GM12878 (cell line): Measurements from ENCODE around the gene CDR2. TPM values are rescaled to one million over a fixed set of nuclear protein-coding genes. Genes with fewer than 3 reads are reported as not detected.

Experiments used
- ATAC-seq: fragments of 200-7000 bp; cut with Tn5 transposase; 3 replicates; pipeline ENCODE4 v1.9.1; 2020; ENCODE audit warnings: mild to moderate bottlenecking, moderate library complexity
- BruUV-seq: library from RNA; stranded (reverse); fragments of 400-500 nt; replicated peaks from 2 replicates; lab custom pipeline; 2021; lab: Mats Ljungman, UMichigan
- CTCF ChIA-PET: fragments of 300-600 bp; sonication (Branson Sonifier 250); formaldehyde crosslinking; extraction: SDS; loops from one replicate; lab custom pipeline; 2021; ENCODE audit warnings: inconsistent platforms; lab: Yijun Ruan, JAX
- POLR2A ChIA-PET: fragments of 350-600 bp; formaldehyde crosslinking; extraction: SDS; loops from one replicate; lab custom pipeline; 2021; ENCODE audit warnings: inconsistent platforms; lab: Charles Lee
- RAD21 ChIA-PET: fragments of 300-600 bp; sonication (Branson Sonifier 250); formaldehyde crosslinking; loops from one replicate; lab custom pipeline; 2023; ENCODE audit warnings: antibody characterized with exemption; ENCODE audit not compliant: unreplicated experiment; lab: Charles Lee
- SMC1A ChIA-PET: fragments of 300-600 bp; sonication (Branson Sonifier 250); formaldehyde crosslinking; loops from one replicate; lab custom pipeline; 2023; ENCODE audit not compliant: unreplicated experiment, uncharacterized antibody; lab: Charles Lee
- DNase-seq: peaks from one replicate; pipeline ENCODE4 v3.0.0-alpha.2; 2011; ENCODE audit warnings: low read depth, low spot score
- FAIRE-seq: peaks from 3 replicates; lab custom pipeline; 2011; peaks lifted over from hg19 to GRCh38; lab: Jason Lieb, UNC
- H2AFZ ChIP-seq: 2 replicates; pipeline ENCODE4 v1.6.0; 2011; ENCODE audit warnings: low read depth, low read length, control low read depth; ENCODE audit not compliant: control insufficient read depth
- H3K27ac ChIP-seq: 2 replicates; pipeline ENCODE4 v1.5.1; 2011; ENCODE audit warnings: control low read depth; ENCODE audit not compliant: control insufficient read depth, insufficient read depth
- H3K27me3 ChIP-seq, 2 experiments: replicated peaks in 1 of 2; 2 replicates each; pipeline versions ENCODE4 v1.6.0 to v1.6.1; 2011; ENCODE audit warnings: low read length in 1 of 2; ENCODE audit not compliant: control insufficient read depth in 2 of 2, insufficient read depth in 2 of 2
- H3K36me3 ChIP-seq, 2 experiments: 2 replicates each; pipeline ENCODE4 v1.5.1; 2011; ENCODE audit warnings: low read length in 1 of 2; ENCODE audit not compliant: control insufficient read depth in 2 of 2, insufficient read depth in 2 of 2
- H3K4me1 ChIP-seq: 2 replicates; pipeline ENCODE4 v1.6.1; 2011; ENCODE audit warnings: mild to moderate bottlenecking, low read length, moderate library complexity, mixed read lengths; ENCODE audit not compliant: control insufficient read depth, insufficient read depth
- H3K4me2 ChIP-seq: 2 replicates; pipeline ENCODE4 v1.6.0; 2011; ENCODE audit warnings: control low read depth; ENCODE audit not compliant: control insufficient read depth, insufficient read depth
- H3K4me3 ChIP-seq: fragments of 200-600 bp; sonication (generic); 2 replicates; pipeline ENCODE4 v1.5.1; 2016
- H3K79me2 ChIP-seq: 2 replicates; pipeline ENCODE4 v1.6.0; 2011; ENCODE audit warnings: low read length; ENCODE audit not compliant: control insufficient read depth, insufficient read depth
- H3K9ac ChIP-seq: 2 replicates; pipeline ENCODE4 v1.8.0; 2011; ENCODE audit warnings: low read length, control low read depth, mixed read lengths; ENCODE audit not compliant: control insufficient read depth, insufficient read depth
- H3K9me3 ChIP-seq: replicated peaks from 3 replicates; pipeline ENCODE4 v1.5.1; 2011; ENCODE audit warnings: mild to moderate bottlenecking, low read length; ENCODE audit not compliant: control insufficient read depth, insufficient read depth
- H4K20me1 ChIP-seq: 2 replicates; pipeline ENCODE4 v1.6.0; 2011; ENCODE audit not compliant: control insufficient read depth, insufficient read depth
- GABPA ChIP-seq: IDR thresholded peaks from 2 replicates; pipeline ENCODE4 v1.6.1; 2014; ENCODE audit warnings: antibody characterized with exemption, low read depth, mild to moderate bottlenecking, inconsistent platforms
- HDGF ChIP-seq: fragments of 450-650 bp; IDR thresholded peaks from 2 replicates; pipeline ENCODE4 v1.6.1; 2016; ENCODE audit warnings: antibody characterized with exemption
- IRF4 ChIP-seq: IDR thresholded peaks from 2 replicates; pipeline ENCODE4 v1.6.1; 2011; ENCODE audit warnings: low read depth, low read length
- MTA3 ChIP-seq: IDR thresholded peaks from 2 replicates; pipeline ENCODE4 v1.6.1; 2012; ENCODE audit warnings: low read length, inconsistent platforms, borderline replicate concordance
- NFYA ChIP-seq: IDR thresholded peaks from 2 replicates; pipeline ENCODE4 v1.6.1; 2011; ENCODE audit warnings: low read depth, mild to moderate bottlenecking, low read length, improper control_type of control experiment, borderline replicate concordance
- NR2C1 ChIP-seq: fragments of 450-650 bp; IDR thresholded peaks from 2 replicates; pipeline ENCODE4 v1.6.1; 2017; ENCODE audit warnings: antibody characterized with exemption, mild to moderate bottlenecking, moderate library complexity
- SPI1 ChIP-seq: IDR thresholded peaks from 2 replicates; pipeline ENCODE4 v1.6.1; 2011; ENCODE audit warnings: low read depth, mild to moderate bottlenecking, low read length, moderate library complexity, borderline replicate concordance; ENCODE audit not compliant: insufficient read depth
- ZNF384 ChIP-seq: IDR thresholded peaks from 2 replicates; pipeline ENCODE4 v1.6.1; 2012; ENCODE audit warnings: low read depth, mild to moderate bottlenecking, low read length, improper control_type of control experiment, borderline replicate concordance
- WGBS: methylation state at CpG from one replicate; pipeline ENCODE4 v1.1.6; 2016; ENCODE audit warnings: low lambda C conversion rate; ENCODE audit not compliant: insufficient replicate concordance, insufficient coverage; ENCODE audit errors: missing lambda C conversion rate; 5-methylcytosine and 5-hydroxymethylcytosine counted together
- in situ Hi-C: fragments of 300-500 bp; cut with MboI; formaldehyde crosslinking; loops from 9 replicates; pipeline ENCODE4 v1.14.3; 2018; ENCODE audit warnings: mixed read lengths
- intact Hi-C: fragments of 100-400 bp; cut with micrococcal nuclease; formaldehyde crosslinking; loops from one replicate; pipeline ENCODE4 v1.14.2; 2022; ENCODE audit not compliant: unreplicated experiment
- polyA plus RNA-seq, 11 experiments: library from polyadenylated mRNA; depleted of rRNA in 4 of 11; unstranded in 6 of 11; stranded (reverse) in 5 of 11; fragments of >200 nt; fragmentation: Nextera tagmentation in 4 of 11; fragmentation: Illumina TruSeq in 1 of 11; extraction: Ambion mirVana in 4 of 11; extraction: Trizol in 1 of 11; gene quantifications; 1 replicate in 1 of 11; 2 replicates in 10 of 11; pipeline versions ENCODE4 v1.2.1 to v1.2.3, GENCODE V29; 2011 to 2016; ENCODE audit warnings: inconsistent platforms in 2 of 11, missing spikeins in 2 of 11, low read depth in 1 of 11
- total RNA-seq, 4 experiments: library from RNA; depleted of rRNA in 3 of 4; stranded (reverse); fragments of >200 nt in 3 of 4; fragmentation: Illumina TruSeq in 1 of 4; extraction: Trizol in 1 of 4; gene quantifications; 2 replicates each; pipeline versions ENCODE4 v1.2.1 to v1.2.3, GENCODE V29; 2013 to 2021
- TF ChIP-seq, protein P1 (sequence below): IDR thresholded peaks from 2 replicates; pipeline ENCODE4 v1.6.1; 2011; ENCODE audit warnings: borderline replicate concordance, low read depth, mild to moderate bottlenecking, moderate library complexity, low read length; ENCODE audit not compliant: insufficient read depth, poor library complexity, severe bottlenecking
- TF ChIP-seq, protein P2 (sequence below): fragments of 450-650 bp; IDR thresholded peaks from 2 replicates; pipeline ENCODE4 v1.6.1; 2017; ENCODE audit warnings: mild to moderate bottlenecking
- TF ChIP-seq, protein P3 (sequence below): fragments of 450-650 bp; IDR thresholded peaks from 2 replicates; pipeline ENCODE4 v1.6.1; 2017; ENCODE audit warnings: mild to moderate bottlenecking, moderate library complexity

The CDR2 gene
- total and polyA plus RNA-seq, 10 of the 15 experiments (the other 5 are each of a cell fraction or from before 2014, with no cell fraction given), result 4.8 to 24.3 (median 19.2) TPM

DNA sequence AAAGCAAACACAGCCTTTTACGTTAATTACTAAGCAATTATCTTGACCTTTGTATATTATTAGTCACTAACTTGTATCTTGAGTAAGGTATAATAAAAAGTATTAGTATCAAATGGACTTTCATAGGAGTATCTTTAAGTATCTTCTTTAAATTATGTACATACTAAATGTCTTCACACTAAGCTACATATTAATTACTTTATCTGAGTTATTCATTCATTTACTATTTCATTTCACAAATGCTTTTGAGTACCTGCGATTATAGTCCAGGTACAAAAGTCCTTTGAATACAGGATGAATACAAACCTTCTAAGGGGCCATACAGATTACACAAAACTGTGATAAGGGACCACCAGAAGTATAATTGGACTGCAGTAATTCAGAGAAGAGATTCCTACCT, 33.1 kb upstream of the CDR2 start:
- H3K27ac ChIP-seq, result no peak overlapping the region
- in situ Hi-C loops, result loop anchor here (25.0 kb wide), 1 partner anchor 155 kb away; no protein-coding TSS in a partner anchor
- peak; percentile 41 for FAIRE-seq
- H3K9me3 ChIP-seq, result no peaks in the 10 kb centered on the region
- no peak for ATAC-seq
- no peak for DNase-seq
- TF ChIP-seq NFYA, result no peak
- TF ChIP-seq, protein P1, sequence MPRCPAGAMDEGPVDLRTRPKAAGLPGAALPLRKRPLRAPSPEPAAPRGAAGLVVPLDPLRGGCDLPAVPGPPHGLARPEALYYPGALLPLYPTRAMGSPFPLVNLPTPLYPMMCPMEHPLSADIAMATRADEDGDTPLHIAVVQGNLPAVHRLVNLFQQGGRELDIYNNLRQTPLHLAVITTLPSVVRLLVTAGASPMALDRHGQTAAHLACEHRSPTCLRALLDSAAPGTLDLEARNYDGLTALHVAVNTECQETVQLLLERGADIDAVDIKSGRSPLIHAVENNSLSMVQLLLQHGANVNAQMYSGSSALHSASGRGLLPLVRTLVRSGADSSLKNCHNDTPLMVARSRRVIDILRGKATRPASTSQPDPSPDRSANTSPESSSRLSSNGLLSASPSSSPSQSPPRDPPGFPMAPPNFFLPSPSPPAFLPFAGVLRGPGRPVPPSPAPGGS, result no peak
- no peak for TF ChIP-seq ZNF384
- TF ChIP-seq SPI1, result no peak
- no peak for TF ChIP-seq NR2C1
- no peak for TF ChIP-seq GABPA
- TF ChIP-seq, protein P2, sequence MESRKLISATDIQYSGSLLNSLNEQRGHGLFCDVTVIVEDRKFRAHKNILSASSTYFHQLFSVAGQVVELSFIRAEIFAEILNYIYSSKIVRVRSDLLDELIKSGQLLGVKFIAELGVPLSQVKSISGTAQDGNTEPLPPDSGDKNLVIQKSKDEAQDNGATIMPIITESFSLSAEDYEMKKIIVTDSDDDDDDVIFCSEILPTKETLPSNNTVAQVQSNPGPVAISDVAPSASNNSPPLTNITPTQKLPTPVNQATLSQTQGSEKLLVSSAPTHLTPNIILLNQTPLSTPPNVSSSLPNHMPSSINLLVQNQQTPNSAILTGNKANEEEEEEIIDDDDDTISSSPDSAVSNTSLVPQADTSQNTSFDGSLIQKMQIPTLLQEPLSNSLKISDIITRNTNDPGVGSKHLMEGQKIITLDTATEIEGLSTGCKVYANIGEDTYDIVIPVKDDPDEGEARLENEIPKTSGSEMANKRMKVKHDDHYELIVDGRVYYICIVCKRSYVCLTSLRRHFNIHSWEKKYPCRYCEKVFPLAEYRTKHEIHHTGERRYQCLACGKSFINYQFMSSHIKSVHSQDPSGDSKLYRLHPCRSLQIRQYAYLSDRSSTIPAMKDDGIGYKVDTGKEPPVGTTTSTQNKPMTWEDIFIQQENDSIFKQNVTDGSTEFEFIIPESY, result no peak
- TF ChIP-seq, protein P3, sequence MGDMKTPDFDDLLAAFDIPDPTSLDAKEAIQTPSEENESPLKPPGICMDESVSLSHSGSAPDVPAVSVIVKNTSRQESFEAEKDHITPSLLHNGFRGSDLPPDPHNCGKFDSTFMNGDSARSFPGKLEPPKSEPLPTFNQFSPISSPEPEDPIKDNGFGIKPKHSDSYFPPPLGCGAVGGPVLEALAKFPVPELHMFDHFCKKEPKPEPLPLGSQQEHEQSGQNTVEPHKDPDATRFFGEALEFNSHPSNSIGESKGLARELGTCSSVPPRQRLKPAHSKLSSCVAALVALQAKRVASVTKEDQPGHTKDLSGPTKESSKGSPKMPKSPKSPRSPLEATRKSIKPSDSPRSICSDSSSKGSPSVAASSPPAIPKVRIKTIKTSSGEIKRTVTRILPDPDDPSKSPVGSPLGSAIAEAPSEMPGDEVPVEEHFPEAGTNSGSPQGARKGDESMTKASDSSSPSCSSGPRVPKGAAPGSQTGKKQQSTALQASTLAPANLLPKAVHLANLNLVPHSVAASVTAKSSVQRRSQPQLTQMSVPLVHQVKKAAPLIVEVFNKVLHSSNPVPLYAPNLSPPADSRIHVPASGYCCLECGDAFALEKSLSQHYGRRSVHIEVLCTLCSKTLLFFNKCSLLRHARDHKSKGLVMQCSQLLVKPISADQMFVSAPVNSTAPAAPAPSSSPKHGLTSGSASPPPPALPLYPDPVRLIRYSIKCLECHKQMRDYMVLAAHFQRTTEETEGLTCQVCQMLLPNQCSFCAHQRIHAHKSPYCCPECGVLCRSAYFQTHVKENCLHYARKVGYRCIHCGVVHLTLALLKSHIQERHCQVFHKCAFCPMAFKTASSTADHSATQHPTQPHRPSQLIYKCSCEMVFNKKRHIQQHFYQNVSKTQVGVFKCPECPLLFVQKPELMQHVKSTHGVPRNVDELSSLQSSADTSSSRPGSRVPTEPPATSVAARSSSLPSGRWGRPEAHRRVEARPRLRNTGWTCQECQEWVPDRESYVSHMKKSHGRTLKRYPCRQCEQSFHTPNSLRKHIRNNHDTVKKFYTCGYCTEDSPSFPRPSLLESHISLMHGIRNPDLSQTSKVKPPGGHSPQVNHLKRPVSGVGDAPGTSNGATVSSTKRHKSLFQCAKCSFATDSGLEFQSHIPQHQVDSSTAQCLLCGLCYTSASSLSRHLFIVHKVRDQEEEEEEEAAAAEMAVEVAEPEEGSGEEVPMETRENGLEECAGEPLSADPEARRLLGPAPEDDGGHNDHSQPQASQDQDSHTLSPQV, result no peak
- TF ChIP-seq IRF4, result no peak
- TF ChIP-seq HDGF, result no peak
- no peak for TF ChIP-seq MTA3
- H3K4me2 ChIP-seq, result no peak overlapping the region
- H3K36me3 ChIP-seq, result no peaks in the 10 kb centered on the region; a peak in 1 of 4 replicates
- H2AFZ ChIP-seq, result no peak overlapping the region
- ChIA-PET POLR2A (interaction anchor here (0.5 to 0.9 kb wide), 2 partner anchors 19 to 26 kb away, joined by 4 to 5 read pairs; no protein-coding TSS in a partner anchor), SMC1A (interaction anchor here (0.8 to 1.3 kb wide), 2 partner anchors 15 to 20 kb away, joined by 3 read pairs; no protein-coding TSS in a partner anchor), RAD21 (interaction anchor here (1.1 kb wide), 1 partner anchor 65 kb away, joined by 3 read pairs; no protein-coding TSS in a partner anchor), CTCF (interaction anchor here (0.6 kb wide), 1 partner anchor 16 kb away, joined by 3 read pairs; no protein-coding TSS in a partner anchor)
- no peaks in the 10 kb centered on the region for H3K4me1 ChIP-seq
- H3K4me3 ChIP-seq, result no peak overlapping the region
- H3K79me2 ChIP-seq, result no peaks in the 10 kb centered on the region
- no peaks in the 10 kb centered on the region for H4K20me1 ChIP-seq
- WGBS, result 100% methylated on average over 2 of the region's 2 CpGs
- intact Hi-C loops, result no loop called here
- H3K9ac ChIP-seq, result no peak overlapping the region
- no TSS peak for BruUV-seq
- H3K27me3 ChIP-seq, result no peaks in the 10 kb centered on the region
